A673 (cell line): Measurements from ENCODE around the gene INKA1.

Experiments
- CTCF ChIP-seq: fragments of 300-800, 200-600 bp; sonication (generic); conservative IDR thresholded peaks from 2 replicates; pipeline ENCODE4 v1.5.1; 2017; ENCODE audit warnings: low read depth, mild to moderate bottlenecking, antibody characterized with exemption, low read length, moderate library complexity, mixed read lengths
- EZH2 ChIP-seq: fragments of 200-600 bp; sonication (generic); IDR thresholded peaks from 2 replicates; pipeline ENCODE4 v1.6.1; 2017; ENCODE audit warnings: borderline replicate concordance, low read depth, mild to moderate bottlenecking, mixed read lengths, antibody characterized with exemption, low read length; ENCODE audit not compliant: poor library complexity, severe bottlenecking

- no peak for TF ChIP-seq CTCF
- TF ChIP-seq EZH2, result no peak
These were observed 542 bp downstream of the INKA1 start for GRCh38 chr3:49803465-49804140.
